Measurements from ENCODE around the gene SEC22C. TPM values are rescaled to one million over a fixed set of nuclear protein-coding genes. Genes with fewer than 3 reads are reported as not detected.

SEC22C gene
- total RNA-seq, 5 donors from 2014 or later (not counting 1 experiment from before 2014, with no cell fraction given), result 50.1 to 71.2 (median 53.6) TPM

DNA sequence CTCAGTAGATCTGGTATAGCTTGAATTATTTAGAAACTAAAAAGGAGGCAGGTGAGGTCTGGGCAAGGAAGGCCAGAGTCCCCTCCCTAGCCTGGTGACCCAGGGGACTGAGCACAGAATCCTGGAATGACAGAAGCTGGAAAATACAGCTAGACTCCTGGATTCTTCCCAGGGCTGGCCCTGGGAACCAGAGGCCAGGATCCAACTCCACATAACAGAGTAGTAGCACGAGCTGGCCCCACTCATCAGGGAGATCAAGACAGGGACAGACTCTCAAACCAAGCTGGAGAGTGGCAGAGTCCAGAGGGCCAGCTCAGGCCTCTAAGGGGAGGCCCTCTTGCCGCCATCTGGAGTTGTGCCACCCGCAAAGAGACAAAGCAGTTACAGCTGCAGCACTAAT lies 68.6 kb downstream of the SEC22C start:
- Mint-ChIP-seq H3K36me3 (peaks cover 24% of the 10 kb centered on the region), H3K9me3 (no peaks in the 10 kb centered on the region), H3K27me3 (no peaks in the 10 kb centered on the region), H3K4me1 (peaks cover 35 to 44% (median 42%) of the 10 kb centered on the region in 3 donors), H3K27ac (no peak overlapping the region), H3K4me3 (no peak overlapping the region)
- Histone ChIP-seq H3K4me1 (ENCODE audit: control insufficient read depth in 1 of 2, extremely low read depth in 1 of 2, insufficient read depth in 2 of 2, low read length in 2 of 2) (peaks cover 6 to 42% of the 10 kb centered on the region in 2 experiments), H3K36me3 (ENCODE audit: control insufficient read depth in 2 of 2, extremely low read depth in 1 of 2, insufficient read depth in 1 of 2, low read length in 1 of 2) (peaks cover 15 to 23% of the 10 kb centered on the region in 2 donors), H3K9me3 (no peaks in the 10 kb centered on the region), H3K27ac (ENCODE audit: low read length) (no peak overlapping the region), H3K4me3 (ENCODE audit: control insufficient read depth in 1 of 2, extremely low read depth in 1 of 2, low read length in 1 of 2) (no peak overlapping the region), H3K27me3 (replicated peaks in 1 of 2; ENCODE audit: control insufficient read depth in 2 of 2, extremely low read depth in 1 of 2, insufficient read depth in 2 of 2, low read length in 1 of 2) (peaks cover 0 to 7% of the 10 kb centered on the region in 2 experiments)
- no peak for ATAC-seq (replicated peaks in 1 of 4)
- ChIA-PET POLR2A (interaction anchor here in 1 of 2 donors (0.5 kb wide), 1 partner anchor 11 kb away, joined by 4 read pairs; the partner anchor contains the start of gene VIPR1), CTCF (interaction anchor here (0.5 to 1.6 kb wide), 2 partner anchors 11 to 1068 kb away, joined by 4 read pairs; partner anchors contain the start of gene VIPR1 (in 1 of the 2))
- 100% methylated on average over 2 of the region's 3 CpGs for WGBS (ENCODE audit: insufficient coverage)
- no peak for DNase-seq

DNA sequence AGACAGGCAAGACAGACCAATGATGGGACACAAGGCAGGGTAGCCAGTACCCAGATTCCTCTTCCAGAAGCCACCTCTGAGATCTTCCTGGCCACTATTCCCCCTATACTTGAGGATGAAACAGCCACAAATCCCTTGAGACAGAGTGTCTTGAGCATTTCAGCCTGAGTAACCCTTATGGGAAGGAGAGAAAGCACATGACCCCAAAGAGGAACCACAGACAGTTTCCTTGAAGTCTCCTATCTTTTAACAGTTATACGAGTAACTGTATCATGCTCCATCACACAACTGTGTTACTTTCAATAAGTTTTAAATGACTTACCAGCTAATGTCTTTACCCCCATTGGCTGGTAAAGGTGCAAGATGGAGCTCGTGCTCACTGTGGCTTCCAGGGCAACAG lies 70.0 kb downstream of the SEC22C start:
- no peak overlapping the region for H3K4me3 Mint-ChIP-seq
- H3K36me3 Mint-ChIP-seq, result peaks cover 24% of the 10 kb centered on the region
- no peaks in the 10 kb centered on the region for H3K9me3 Mint-ChIP-seq
- H3K27ac Mint-ChIP-seq, result peak overlapping the region in 1 of 2 donors; percentile 18
- peaks cover 19 to 54% of the 10 kb centered on the region in 2 experiments for H3K4me1 ChIP-seq (ENCODE audit: control insufficient read depth in 1 of 2, extremely low read depth in 1 of 2, insufficient read depth in 2 of 2, low read length in 2 of 2)
- H3K27me3 Mint-ChIP-seq, result no peaks in the 10 kb centered on the region
- no peak for DNase-seq
- no peak for ATAC-seq (replicated peaks in 1 of 4)
- H3K27me3 ChIP-seq (replicated peaks in 1 of 2; ENCODE audit: control insufficient read depth in 2 of 2, extremely low read depth in 1 of 2, insufficient read depth in 2 of 2, low read length in 1 of 2), result peaks cover 0 to 7% of the 10 kb centered on the region in 2 experiments
- POLR2A ChIA-PET, result no interaction called here
- H3K27ac ChIP-seq (ENCODE audit: low read length), result no peak overlapping the region
- 71% methylated on average over 1 of the region's 2 CpGs for WGBS (ENCODE audit: insufficient coverage)
- peaks cover 15 to 23% of the 10 kb centered on the region in 2 donors for H3K36me3 ChIP-seq (ENCODE audit: control insufficient read depth in 2 of 2, extremely low read depth in 1 of 2, insufficient read depth in 1 of 2, low read length in 1 of 2)
- no peaks in the 10 kb centered on the region for H3K9me3 ChIP-seq
- no peak overlapping the region for H3K4me3 ChIP-seq (ENCODE audit: control insufficient read depth in 1 of 2, extremely low read depth in 1 of 2, low read length in 1 of 2)
- H3K4me1 Mint-ChIP-seq, result peaks cover 49 to 58% (median 56%) of the 10 kb centered on the region in 3 donors
- CTCF ChIA-PET, result interaction anchor here in 1 of 2 donors (2.0 kb wide), 1 partner anchor 9 kb away, joined by 7 read pairs; the partner anchor contains the start of gene VIPR1

DNA sequence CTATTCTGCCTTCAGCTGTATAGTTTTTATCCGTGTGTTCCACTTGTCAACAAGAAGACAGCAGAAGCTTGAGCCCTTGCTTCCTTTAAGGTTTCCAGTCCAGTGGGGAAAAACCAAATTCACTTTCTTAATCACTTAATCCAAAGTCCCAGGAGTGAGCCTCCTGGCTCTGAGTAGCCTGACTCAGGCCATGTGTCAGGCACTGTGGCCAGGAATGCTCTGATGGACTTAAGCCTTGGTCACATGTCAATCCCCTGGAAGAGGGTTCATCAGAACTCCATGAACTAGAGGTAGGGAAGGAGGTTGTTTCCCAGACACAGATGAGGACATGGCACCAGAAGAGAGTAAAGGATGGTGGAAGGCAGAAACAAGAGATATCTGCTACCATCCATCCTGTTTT lies 70.6 kb downstream of the SEC22C start:
- Histone ChIP-seq H3K9me3 (no peaks in the 10 kb centered on the region), H3K36me3 (ENCODE audit: control insufficient read depth in 2 of 2, extremely low read depth in 1 of 2, insufficient read depth in 1 of 2, low read length in 1 of 2) (peaks cover 15 to 17% of the 10 kb centered on the region in 2 donors), H3K27ac (ENCODE audit: low read length) (no peak overlapping the region), H3K27me3 (replicated peaks in 1 of 2; ENCODE audit: control insufficient read depth in 2 of 2, extremely low read depth in 1 of 2, insufficient read depth in 2 of 2, low read length in 1 of 2) (peaks cover 0 to 7% of the 10 kb centered on the region in 2 experiments), H3K4me1 (ENCODE audit: control insufficient read depth in 1 of 2, extremely low read depth in 1 of 2, insufficient read depth in 2 of 2, low read length in 2 of 2) (peaks cover 19 to 54% of the 10 kb centered on the region in 2 experiments), H3K4me3 (ENCODE audit: control insufficient read depth in 1 of 2, extremely low read depth in 1 of 2, low read length in 1 of 2) (no peak overlapping the region)
- WGBS (ENCODE audit: insufficient coverage), result 80% methylated on average over 1 of the region's 1 CpG
- ATAC-seq (replicated peaks in 1 of 4) (no peak), DNase-seq (no peak)
- peaks cover 24% of the 10 kb centered on the region for H3K36me3 Mint-ChIP-seq
- H3K27me3 Mint-ChIP-seq, result no peaks in the 10 kb centered on the region
- CTCF ChIA-PET, result interaction anchor here in 1 of 2 donors (2.0 kb wide), 1 partner anchor 9 kb away, joined by 7 read pairs; the partner anchor contains the start of gene VIPR1
- H3K4me1 Mint-ChIP-seq, result peaks cover 54 to 63% (median 62%) of the 10 kb centered on the region in 3 donors
- no peaks in the 10 kb centered on the region for H3K9me3 Mint-ChIP-seq
- POLR2A ChIA-PET, result interaction anchor here in 1 of 2 donors (1.1 kb wide), 1 partner anchor 9 kb away, joined by 3 read pairs; the partner anchor contains the start of gene VIPR1
- no peak overlapping the region for H3K4me3 Mint-ChIP-seq
- no peak overlapping the region for H3K27ac Mint-ChIP-seq

DNA sequence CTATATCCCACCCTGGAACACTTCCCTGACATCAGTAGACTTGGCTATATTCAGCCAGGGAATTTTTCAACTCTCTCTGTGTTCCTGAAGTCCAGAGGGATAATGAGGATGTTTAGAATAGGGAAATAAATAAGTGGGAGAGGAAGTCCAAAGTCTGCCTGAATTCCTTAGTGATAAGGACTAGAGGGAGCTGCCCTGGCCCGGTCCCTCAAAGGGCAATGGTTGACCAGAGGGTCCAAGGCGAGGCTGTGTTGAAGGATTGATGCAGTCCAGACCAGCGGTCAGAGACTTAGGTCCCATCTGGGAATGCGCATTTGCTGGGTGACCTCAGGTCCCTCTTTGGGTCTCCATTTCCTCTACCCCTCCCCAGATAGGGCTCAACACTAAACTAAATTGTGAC lies 71.4 kb downstream of the SEC22C start:
- Mint-ChIP-seq H3K9me3 (no peaks in the 10 kb centered on the region), H3K36me3 (peaks cover 20% of the 10 kb centered on the region), H3K27ac (no peak overlapping the region), H3K4me3 (no peak overlapping the region), H3K27me3 (no peaks in the 10 kb centered on the region), H3K4me1 (peaks cover 53 to 65% (median 63%) of the 10 kb centered on the region in 3 donors)
- 98% methylated on average over 4 of the region's 4 CpGs for WGBS (ENCODE audit: insufficient coverage)
- ChIA-PET CTCF (interaction anchor here in 1 of 2 donors (2.0 kb wide), 1 partner anchor 8 kb away, joined by 7 read pairs; the partner anchor contains the start of gene VIPR1), POLR2A (interaction anchor here in 1 of 2 donors (1.1 kb wide), 1 partner anchor 8 kb away, joined by 3 read pairs; the partner anchor contains the start of gene VIPR1)
- H3K27me3 ChIP-seq (replicated peaks in 1 of 2; ENCODE audit: control insufficient read depth in 2 of 2, extremely low read depth in 1 of 2, insufficient read depth in 2 of 2, low read length in 1 of 2), result peaks cover 0 to 7% of the 10 kb centered on the region in 2 experiments
- no peak overlapping the region for H3K4me3 ChIP-seq (ENCODE audit: control insufficient read depth in 1 of 2, extremely low read depth in 1 of 2, low read length in 1 of 2)
- DNase-seq (no peak), ATAC-seq (replicated peaks in 1 of 4) (no peak)
- H3K27ac ChIP-seq (ENCODE audit: low read length), result no peak overlapping the region
- no peaks in the 10 kb centered on the region for H3K9me3 ChIP-seq
- H3K36me3 ChIP-seq (ENCODE audit: control insufficient read depth in 2 of 2, extremely low read depth in 1 of 2, insufficient read depth in 1 of 2, low read length in 1 of 2), result peaks cover 14 to 15% of the 10 kb centered on the region in 2 donors
- peaks cover 19 to 56% of the 10 kb centered on the region in 2 experiments for H3K4me1 ChIP-seq (ENCODE audit: control insufficient read depth in 1 of 2, extremely low read depth in 1 of 2, insufficient read depth in 2 of 2, low read length in 2 of 2)

DNA sequence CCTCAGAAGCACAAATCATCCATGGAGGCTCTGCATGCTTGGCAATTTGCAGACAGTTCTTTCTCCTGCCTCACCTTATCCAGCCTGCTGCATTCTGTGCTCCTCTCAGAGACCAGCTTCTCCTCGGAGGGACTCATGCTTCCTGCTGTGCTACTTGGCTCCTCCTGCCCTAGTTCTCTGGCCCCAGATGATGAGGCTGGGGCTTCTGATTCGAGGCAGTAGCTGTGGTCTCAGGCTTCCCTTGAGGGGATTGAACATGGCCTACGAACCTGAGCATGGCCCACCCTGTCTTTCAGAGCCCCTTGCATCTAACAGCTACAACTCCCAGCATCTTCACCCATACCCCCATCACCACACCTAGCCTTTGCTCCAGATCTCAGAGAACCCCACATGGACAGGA lies 72.7 kb downstream of the SEC22C start:
- Histone ChIP-seq H3K27me3 (replicated peaks in 1 of 2; ENCODE audit: control insufficient read depth in 2 of 2, extremely low read depth in 1 of 2, insufficient read depth in 2 of 2, low read length in 1 of 2) (peaks cover 0 to 7% of the 10 kb centered on the region in 2 experiments), H3K27ac (ENCODE audit: low read length) (no peak overlapping the region), H3K4me1 (ENCODE audit: control insufficient read depth in 1 of 2, extremely low read depth in 1 of 2, insufficient read depth in 2 of 2, low read length in 2 of 2) (peaks cover 19 to 65% of the 10 kb centered on the region in 2 experiments), H3K4me3 (ENCODE audit: control insufficient read depth in 1 of 2, extremely low read depth in 1 of 2, low read length in 1 of 2) (no peak overlapping the region), H3K36me3 (ENCODE audit: control insufficient read depth in 2 of 2, extremely low read depth in 1 of 2, insufficient read depth in 1 of 2, low read length in 1 of 2) (peaks cover 2 to 14% of the 10 kb centered on the region in 2 donors), H3K9me3 (no peaks in the 10 kb centered on the region)
- Mint-ChIP-seq H3K4me1 (peaks cover 55 to 75% (median 70%) of the 10 kb centered on the region in 3 donors), H3K27ac (no peak overlapping the region), H3K9me3 (no peaks in the 10 kb centered on the region), H3K36me3 (peaks cover 13% of the 10 kb centered on the region), H3K27me3 (no peaks in the 10 kb centered on the region), H3K4me3 (peak overlapping the region in 1 of 3 donors; percentile 56)
- ChIA-PET POLR2A (no interaction called here), CTCF (interaction anchor here in 1 of 2 donors (1.2 kb wide), 1 partner anchor 24 kb away, joined by 3 read pairs; no protein-coding TSS in a partner anchor)
- ATAC-seq (replicated peaks in 1 of 4) (no peak), DNase-seq (no peak)
- 66% methylated on average over 2 of the region's 3 CpGs for WGBS (ENCODE audit: insufficient coverage)

DNA sequence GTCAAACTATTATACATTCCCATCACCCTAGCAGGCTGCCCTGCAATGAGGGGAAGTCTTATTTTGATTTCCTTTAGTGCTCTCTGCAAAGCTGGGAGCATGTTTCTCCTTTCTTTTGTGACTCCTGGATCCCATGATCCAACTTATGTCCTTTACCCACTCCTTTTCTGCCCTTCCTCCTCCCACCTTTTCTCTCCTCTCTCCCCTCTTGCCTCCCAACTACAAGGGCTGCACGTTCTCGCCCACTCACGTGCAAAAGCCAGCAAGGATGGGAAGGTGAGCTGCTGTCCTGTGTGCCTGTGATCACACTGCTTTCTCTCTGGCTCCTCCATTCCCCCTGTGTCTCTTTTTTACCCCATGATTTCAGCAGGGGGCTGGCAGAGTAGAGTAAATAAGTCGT lies 73.2 kb downstream of the SEC22C start:
- no CpG with 5 or more reads among the region's 4 CpGs for WGBS (ENCODE audit: insufficient coverage)
- Mint-ChIP-seq H3K9me3 (no peaks in the 10 kb centered on the region), H3K27me3 (no peaks in the 10 kb centered on the region), H3K4me3 (peak overlapping the region in 1 of 3 donors; percentile 56), H3K36me3 (peaks cover 11% of the 10 kb centered on the region), H3K27ac (peak overlapping the region in 1 of 2 donors; percentile 49), H3K4me1 (peaks cover 61 to 81% (median 73%) of the 10 kb centered on the region in 3 donors)
- POLR2A ChIA-PET, result no interaction called here
- H3K9me3 ChIP-seq, result no peaks in the 10 kb centered on the region
- H3K27me3 ChIP-seq (replicated peaks in 1 of 2; ENCODE audit: control insufficient read depth in 2 of 2, extremely low read depth in 1 of 2, insufficient read depth in 2 of 2, low read length in 1 of 2), result peaks cover 0 to 7% of the 10 kb centered on the region in 2 experiments
- DNase-seq (peak in 1 of 35 experiments; percentile 5), ATAC-seq (replicated peaks in 1 of 4) (no peak)
- no peak overlapping the region for H3K4me3 ChIP-seq (ENCODE audit: control insufficient read depth in 1 of 2, extremely low read depth in 1 of 2, low read length in 1 of 2)
- H3K4me1 ChIP-seq (ENCODE audit: control insufficient read depth in 1 of 2, extremely low read depth in 1 of 2, insufficient read depth in 2 of 2, low read length in 2 of 2), result peaks cover 21 to 71% of the 10 kb centered on the region in 2 experiments
- H3K36me3 ChIP-seq (ENCODE audit: control insufficient read depth in 2 of 2, extremely low read depth in 1 of 2, insufficient read depth in 1 of 2, low read length in 1 of 2), result peaks cover 0 to 9% of the 10 kb centered on the region in 2 donors
- H3K27ac ChIP-seq (ENCODE audit: low read length), result no peak overlapping the region
- CTCF ChIA-PET, result interaction anchor here in 1 of 2 donors (1.2 to 1.3 kb wide), 2 partner anchors 25 to 28 kb away, joined by 3 read pairs; no protein-coding TSS in a partner anchor

All from T-cell (primary cell).